HepG2 (cell line): ENCODE data around the gene FCHSD1. TPM values are rescaled to one million over a fixed set of nuclear protein-coding genes. Genes with fewer than 3 reads are reported as not detected.

ENCODE experiments used
- ATAC-seq: fragments of 200-7000 bp; cut with Tn5 transposase; 3 replicates; pipeline ENCODE4 v1.9.1; 2020; ENCODE audit warnings: mild to moderate bottlenecking, moderate library complexity
- BruUV-seq: library from RNA; stranded (reverse); fragments of 400-500 nt; replicated peaks from 2 replicates; lab custom pipeline; 2021; lab: Mats Ljungman, UMichigan
- CTCF ChIA-PET: fragments of 300-600 bp; formaldehyde crosslinking; extraction: SDS; loops from one replicate; lab custom pipeline; 2021; ENCODE audit warnings: low total read pairs, inconsistent platforms, low intra/inter-chr PET ratio; lab: Yijun Ruan, JAX
- POLR2A ChIA-PET: fragments of 350-600 bp; sonication (Branson Sonifier 250); formaldehyde crosslinking; loops from one replicate; lab custom pipeline; 2020; ENCODE audit warnings: antibody characterized with exemption, inconsistent platforms; lab: Yijun Ruan, JAX
- DNase-seq: peaks from one replicate; pipeline ENCODE4 v3.0.0-alpha.2; 2015; ENCODE audit warnings: low spot score
- FAIRE-seq: peaks from 3 replicates; lab custom pipeline; 2011; peaks lifted over from hg19 to GRCh38; lab: Jason Lieb, UNC
- H2AFZ ChIP-seq: one replicate; pipeline ENCODE4 v1.6.1; 2011; ENCODE audit warnings: low read length, inconsistent platforms
- H3K27ac ChIP-seq: fragments of 300-600 bp; 3 replicates; pipeline ENCODE4 v1.8.0; 2011; ENCODE audit warnings: mixed run types, mild to moderate bottlenecking, mixed read lengths, low read length, inconsistent platforms; ENCODE audit not compliant: insufficient read depth; ENCODE audit errors: extremely low read length
- H3K27me3 ChIP-seq, 2 experiments: fragments of 200-600 bp in 1 of 2; 2 replicates in 1 of 2; 3 replicates in 1 of 2; pipeline versions ENCODE4 v1.6.0 to v1.8.0; 2011; ENCODE audit warnings: low read length in 2 of 2, mild to moderate bottlenecking in 2 of 2, moderate library complexity in 2 of 2, inconsistent platforms in 1 of 2; ENCODE audit not compliant: insufficient read depth in 2 of 2, control insufficient read depth in 1 of 2
- H3K36me3 ChIP-seq, 2 experiments: fragments of 200-600 bp in 1 of 2; replicated peaks in 1 of 2; 2 replicates in 1 of 2; 3 replicates in 1 of 2; pipeline versions ENCODE4 v1.5.1 to v1.8.0; 2011; ENCODE audit warnings: low read length in 2 of 2, inconsistent platforms in 1 of 2; ENCODE audit not compliant: insufficient read depth in 2 of 2, control insufficient read depth in 1 of 2
- H3K4me1 ChIP-seq: 2 replicates; pipeline ENCODE4 v1.5.1; 2012; ENCODE audit warnings: low read length, inconsistent platforms; ENCODE audit not compliant: insufficient read depth
- H3K4me2 ChIP-seq: 2 replicates; pipeline ENCODE4 v1.6.0; 2011; ENCODE audit warnings: low read depth, low read length, inconsistent platforms
- H3K4me3 ChIP-seq, 3 experiments: fragments of 200-600 bp in 1 of 3; sonication (generic), shearing (Covaris generic) in 1 of 3; replicated peaks in 1 of 3; 2 replicates each; pipeline ENCODE4 v1.5.1; 2011 to 2016; ENCODE audit warnings: low read length in 3 of 3, inconsistent platforms in 2 of 3, low read depth in 2 of 3, mild to moderate bottlenecking in 2 of 3, control low read depth in 1 of 3, mixed read lengths in 1 of 3; ENCODE audit not compliant: insufficient read depth in 1 of 3
- H3K79me2 ChIP-seq: one replicate; pipeline ENCODE4 v1.6.1; 2011; ENCODE audit warnings: low read length, inconsistent platforms; ENCODE audit not compliant: insufficient read depth
- H3K9ac ChIP-seq: 2 replicates; pipeline ENCODE4 v1.6.0; 2011; ENCODE audit warnings: mild to moderate bottlenecking, low read depth, low read length, inconsistent platforms; ENCODE audit not compliant: insufficient read depth
- H3K9me3 ChIP-seq: 2 replicates; pipeline ENCODE4 v1.5.1; 2012; ENCODE audit warnings: mild to moderate bottlenecking, low read length
- H4K20me1 ChIP-seq: 2 replicates; pipeline ENCODE4 v1.6.0; 2011; ENCODE audit warnings: inconsistent platforms, mild to moderate bottlenecking, low read length, moderate library complexity; ENCODE audit not compliant: insufficient read depth
- ARID2 ChIP-seq: sonication (generic); formaldehyde crosslinking; IDR thresholded peaks from 2 replicates; pipeline ENCODE4 v1.8.1; 2022; ENCODE audit warnings: mild to moderate bottlenecking, missing genetic modification reagents, borderline replicate concordance
- ATF6 ChIP-seq: sonication (generic); formaldehyde crosslinking; conservative IDR thresholded peaks from 2 replicates; pipeline ENCODE4 v1.4.0; 2020; ENCODE audit warnings: missing genetic modification reagents
- HMG20B ChIP-seq: conservative IDR thresholded peaks from 2 replicates; pipeline ENCODE4 v1.6.1; 2016; ENCODE audit warnings: missing genetic modification reagents, missing compliant biosample characterization
- HMGA1 ChIP-seq: sonication (generic); formaldehyde crosslinking; conservative IDR thresholded peaks from 2 replicates; pipeline ENCODE4 v1.4.0; 2020; ENCODE audit warnings: missing genetic modification reagents
- KIAA2018 ChIP-seq: sonication (generic); formaldehyde crosslinking; IDR thresholded peaks from 2 replicates; pipeline ENCODE4 v1.5.0; 2020; ENCODE audit warnings: mild to moderate bottlenecking, missing genetic modification reagents, borderline replicate concordance
- LBX2 ChIP-seq: sonication (generic); formaldehyde crosslinking; IDR thresholded peaks from 2 replicates; pipeline ENCODE4 v1.5.0; 2020; ENCODE audit warnings: missing genetic modification reagents, mild to moderate bottlenecking, borderline replicate concordance
- NFE2 ChIP-seq: sonication (generic); formaldehyde crosslinking; IDR thresholded peaks from 2 replicates; pipeline ENCODE4 v1.4.0; 2020; ENCODE audit warnings: missing genetic modification reagents
- NFKBIZ ChIP-seq: IDR thresholded peaks from 2 replicates; pipeline ENCODE4 v1.6.1; 2018; ENCODE audit warnings: missing genetic modification reagents, missing compliant biosample characterization
- NKX3-1 ChIP-seq: sonication (generic); formaldehyde crosslinking; IDR thresholded peaks from 2 replicates; pipeline ENCODE4 v1.5.0; 2020; ENCODE audit warnings: missing genetic modification reagents
- PITX1 ChIP-seq: sonication (generic); formaldehyde crosslinking; IDR thresholded peaks from 2 replicates; pipeline ENCODE4 v1.5.1; 2020; ENCODE audit warnings: mild to moderate bottlenecking, missing genetic modification reagents
- RAD21 ChIP-seq: fragments of 450-650 bp; formaldehyde crosslinking; IDR thresholded peaks from 2 replicates; pipeline ENCODE4 v1.5.0; 2020; ENCODE audit warnings: mild to moderate bottlenecking
- ZBTB1 ChIP-seq: sonication (generic); formaldehyde crosslinking; IDR thresholded peaks from 2 replicates; pipeline ENCODE4 v1.4.0; 2020; ENCODE audit warnings: missing genetic modification reagents, borderline replicate concordance
- ZNF619 ChIP-seq: sonication (generic); formaldehyde crosslinking; IDR thresholded peaks from 2 replicates; pipeline ENCODE4 v1.4.0; 2020; ENCODE audit warnings: mild to moderate bottlenecking, missing genetic modification reagents
- WGBS: methylation state at CpG from one replicate; pipeline ENCODE4 v1.1.6; 2017; ENCODE audit warnings: low lambda C conversion rate; 5-methylcytosine and 5-hydroxymethylcytosine counted together
- in situ Hi-C: cut with HindIII; loops from 2 replicates; pipeline ENCODE4 v1.10.0; 2017; ENCODE audit warnings: low pct_unique_long_range_greater_than_20kb; ENCODE audit not compliant: extremely low pct_ligation_motif_present
- intact Hi-C: fragments of 100-400 bp; cut with micrococcal nuclease; formaldehyde crosslinking; loops from one replicate; pipeline ENCODE4 v1.10.0; 2022; ENCODE audit not compliant: unreplicated experiment
- polyA plus RNA-seq, 8 experiments: library from polyadenylated mRNA; depleted of rRNA in 3 of 8; stranded (reverse) in 7 of 8; unstranded in 1 of 8; fragments of >200 nt; fragmentation: Illumina TruSeq in 4 of 8; extraction: Trizol in 4 of 8; gene quantifications; 2 replicates each; pipeline versions ENCODE4 v1.2.1 to v1.2.3, GENCODE V29; 2011 to 2016; ENCODE audit warnings: low read depth in 4 of 8, missing spikeins in 1 of 8, mixed read lengths in 1 of 8; ENCODE audit not compliant: insufficient read depth in 1 of 8
- total RNA-seq, 5 experiments: library from RNA; depleted of rRNA; stranded (reverse); fragments of >200 nt; fragmentation: Illumina TruSeq; extraction: Trizol; gene quantifications; 2 replicates each; pipeline ENCODE4 v1.2.3, GENCODE V29; 2016; ENCODE audit warnings: low read depth in 1 of 5

The FCHSD1 gene
- total and polyA plus RNA-seq, 2 of the 13 experiments (the other 11 are each of a cell fraction or from before 2014, with no cell fraction given) = 5.5 to 15.4 TPM

- no peak for TF ChIP-seq ZNF619 (CRISPR knock-in tag)
- peak; percentile 68 for TF ChIP-seq RAD21
Observed at GRCh38 chr5:141664733-141665461, 13.7 kb upstream of the FCHSD1 start (continued).

GRCh38 chr5:141663506-141663905 is 12.3 kb upstream of the FCHSD1 start:
- no peaks in the 10 kb centered on the region for H3K79me2 ChIP-seq
- no peak overlapping the region for H3K9ac ChIP-seq
- WGBS = 70% methylated on average over 8 of the region's 8 CpGs
- DNase-seq (no peak), FAIRE-seq (no peak), ATAC-seq (no peak)
- no peaks in the 10 kb centered on the region for H4K20me1 ChIP-seq
- in situ Hi-C loops (no loop called here), intact Hi-C loops (loop anchor here (10.0 kb wide), 1 partner anchor 481 kb away; no protein-coding TSS in a partner anchor)
- 0 out of 2 replicates have a peak, but pooled peaks cover 4% of the 10 kb centered on the region for H3K4me1 ChIP-seq
- ChIA-PET POLR2A (no interaction called here), CTCF (no interaction called here)
- no TSS peak for BruUV-seq
- H2AFZ ChIP-seq = no peak overlapping the region
- no peak overlapping the region for H3K4me3 ChIP-seq
- H3K4me2 ChIP-seq = no peak overlapping the region
- no peak overlapping the region for H3K27ac ChIP-seq
- no peaks in the 10 kb centered on the region for H3K9me3 ChIP-seq
- peaks cover 0 to under 1% of the 10 kb centered on the region in 2 experiments; a peak in 1 of 5 replicates for H3K27me3 ChIP-seq
- H3K36me3 ChIP-seq = no peaks in the 10 kb centered on the region
- no peak for TF ChIP-seq HMG20B (CRISPR knock-in tag)
- TF ChIP-seq PITX1 (CRISPR knock-in tag) = no peak
- no peak for TF ChIP-seq NFKBIZ
- no peak for TF ChIP-seq HMGA1 (CRISPR knock-in tag)
- no peak for TF ChIP-seq LBX2 (CRISPR knock-in tag)
- TF ChIP-seq ARID2 (CRISPR knock-in tag) = no peak
- TF ChIP-seq KIAA2018 (CRISPR knock-in tag) = no peak
- no peak for TF ChIP-seq NFE2 (CRISPR knock-in tag)
- no peak for TF ChIP-seq ZBTB1 (CRISPR knock-in tag)
- TF ChIP-seq NKX3-1 (CRISPR knock-in tag) = no peak
- TF ChIP-seq ATF6 (CRISPR knock-in tag) = no peak
